Nephron progenitor cell (in vitro differentiated cells): ENCODE results near the gene ZNF652.
"Not testable (repeated sequence)": the region's sequence is repeated elsewhere in the genome, so short reads cannot be mapped to it uniquely, and the experiment has no call there.

ENCODE experiments used
- DNase-seq: peaks from one replicate; pipeline ENCODE4 v3.0.0; 2021
- H3K27ac Mint-ChIP-seq: 2 replicates; pipeline ENCODE4 v1.8.0; 2021; ENCODE audit warnings: mild to moderate bottlenecking, moderate library complexity, mixed read lengths
- H3K27me3 Mint-ChIP-seq: 2 replicates; pipeline ENCODE4 v1.8.0; 2021; ENCODE audit warnings: mild to moderate bottlenecking, low read depth, mixed read lengths; ENCODE audit not compliant: poor library complexity
- H3K36me3 Mint-ChIP-seq: 2 replicates; pipeline ENCODE4 v1.8.0; 2021; ENCODE audit warnings: low read depth, mixed read lengths
- H3K4me1 Mint-ChIP-seq: 2 replicates; pipeline ENCODE4 v1.8.0; 2021; ENCODE audit warnings: mixed read lengths
- H3K4me3 Mint-ChIP-seq: 2 replicates; pipeline ENCODE4 v1.8.0; 2021; ENCODE audit warnings: mild to moderate bottlenecking, moderate library complexity, mixed read lengths
- H3K9me3 Mint-ChIP-seq: 2 replicates; pipeline ENCODE4 v1.8.0; 2021; ENCODE audit warnings: mild to moderate bottlenecking, moderate library complexity, mixed read lengths
- CTCF ChIP-seq: fragments of 200-600 bp; sonication (generic); IDR thresholded peaks from 2 replicates; pipeline ENCODE4 v1.5.0; 2021; ENCODE audit warnings: antibody characterized with exemption

ZNF652 gene

GRCh38 chr17:49369089-49369488 lies 7.0 kb upstream of the ZNF652 start:
- DNase-seq = no peak
- no peak for TF ChIP-seq CTCF
- no peaks in the 10 kb centered on the region for H3K36me3 Mint-ChIP-seq
- peaks cover 12% of the 10 kb centered on the region for H3K4me1 Mint-ChIP-seq
- no peaks in the 10 kb centered on the region for H3K9me3 Mint-ChIP-seq
- peaks cover 3% of the 10 kb centered on the region for H3K27me3 Mint-ChIP-seq
- H3K4me3 Mint-ChIP-seq = no peak overlapping the region
- no peak overlapping the region for H3K27ac Mint-ChIP-seq

- H3K4me3 Mint-ChIP-seq = no peak overlapping the region
- no peaks in the 10 kb centered on the region for H3K36me3 Mint-ChIP-seq
- no peaks in the 10 kb centered on the region for H3K9me3 Mint-ChIP-seq
- no peak for TF ChIP-seq CTCF
- H3K27me3 Mint-ChIP-seq = no peaks in the 10 kb centered on the region
- H3K27ac Mint-ChIP-seq = no peak overlapping the region
- no peak for DNase-seq
- peaks cover 17% of the 10 kb centered on the region for H3K4me1 Mint-ChIP-seq
Measured at GRCh38 chr17:49365667-49366066, 3.6 kb upstream of the ZNF652 start.

- not testable (repeated sequence) for H3K27ac Mint-ChIP-seq, H3K27me3 Mint-ChIP-seq, H3K9me3 Mint-ChIP-seq, H3K36me3 Mint-ChIP-seq, H3K4me3 Mint-ChIP-seq, DNase-seq
- H3K4me1 Mint-ChIP-seq = peaks cover 22% of the 10 kb centered on the region
Measured at GRCh38 chr17:49365126-49365525, 3.1 kb upstream of the ZNF652 start.

GRCh38 chr17:49364119-49364518 lies 2.1 kb upstream of the ZNF652 start:
- no peak for DNase-seq
- Mint-ChIP-seq H3K27me3 (no peaks in the 10 kb centered on the region), H3K9me3 (no peaks in the 10 kb centered on the region), H3K36me3 (no peaks in the 10 kb centered on the region), H3K27ac (no peak overlapping the region), H3K4me1 (peaks cover 32% of the 10 kb centered on the region), H3K4me3 (no peak overlapping the region)
- no peak for TF ChIP-seq CTCF

- Mint-ChIP-seq H3K27ac (no peak overlapping the region), H3K4me3 (no peak overlapping the region), H3K4me1 (peaks cover 41% of the 10 kb centered on the region), H3K9me3 (no peaks in the 10 kb centered on the region), H3K36me3 (no peaks in the 10 kb centered on the region), H3K27me3 (no peaks in the 10 kb centered on the region)
- DNase-seq = no peak
- no peak for TF ChIP-seq CTCF
Measured at GRCh38 chr17:49363251-49363650, 1.2 kb upstream of the ZNF652 start.

GRCh38 chr17:49362723-49363117 lies 670 bp upstream of the ZNF652 start:
- peak overlapping the region; percentile 84 for H3K4me3 Mint-ChIP-seq
- H3K27me3 Mint-ChIP-seq = no peaks in the 10 kb centered on the region
- H3K9me3 Mint-ChIP-seq = no peaks in the 10 kb centered on the region
- TF ChIP-seq CTCF = no peak
- DNase-seq = no peak
- no peaks in the 10 kb centered on the region for H3K36me3 Mint-ChIP-seq
- H3K4me1 Mint-ChIP-seq = peaks cover 46% of the 10 kb centered on the region
- H3K27ac Mint-ChIP-seq = no peak overlapping the region
